ENCODE data around the gene ENOX2. TPM values are rescaled to one million over a fixed set of nuclear protein-coding genes. Genes with fewer than 3 reads are reported as not detected.

Gene ENOX2
- total and polyA plus RNA-seq, 2 of the 13 experiments (the other 11 are each of a cell fraction or from before 2014, with no cell fraction given), result 5.9 to 8.5 TPM

GRCh38 chrX:130848763-130849162 is 54.2 kb downstream of the ENOX2 start:
- no TSS peak for BruUV-seq (replicated peaks)
- H3K4me1 ChIP-seq (ENCODE audit: insufficient read depth, low read length), result no peaks in the 10 kb centered on the region
- H3K36me3 ChIP-seq (replicated peaks in 1 of 2; ENCODE audit: control insufficient read depth in 1 of 2, insufficient read depth in 2 of 2, low read length in 2 of 2), result no peaks in the 10 kb centered on the region
- H3K79me2 ChIP-seq (ENCODE audit: insufficient read depth, low read length), result no peaks in the 10 kb centered on the region
- H3K9ac ChIP-seq (ENCODE audit: insufficient read depth, low read depth, low read length), result no peak overlapping the region
- H4K20me1 ChIP-seq (ENCODE audit: insufficient read depth, low read length), result no peaks in the 10 kb centered on the region
- H3K4me3 ChIP-seq (replicated peaks in 1 of 3; ENCODE audit: insufficient read depth in 1 of 3, low read depth in 2 of 3, low read length in 3 of 3), result no peak overlapping the region
- CTCF ChIA-PET (ENCODE audit: low intra/inter-chr PET ratio, low total read pairs), result no interaction called here
- H3K27ac ChIP-seq (ENCODE audit: extremely low read length, insufficient read depth, low read length), result no peak overlapping the region
- no peak overlapping the region for H2AFZ ChIP-seq (ENCODE audit: low read length)
- intact Hi-C loops (cut with micrococcal nuclease; ENCODE audit: unreplicated experiment) (no loop called here), in situ Hi-C loops (cut with HindIII; ENCODE audit: extremely low pct_ligation_motif_present, low pct_unique_long_range_greater_than_20kb) (no loop called here)
- H3K9me3 ChIP-seq (ENCODE audit: low read length), result no peaks in the 10 kb centered on the region
- FAIRE-seq, result no peak
- POLR2A ChIA-PET, result no interaction called here
- no peaks in the 10 kb centered on the region for H3K27me3 ChIP-seq (ENCODE audit: control insufficient read depth in 1 of 2, insufficient read depth in 2 of 2, low read length in 2 of 2)
- WGBS (ENCODE audit: low lambda C conversion rate), result 97% methylated on average over 2 of the region's 2 CpGs
- no peak for ATAC-seq
- no peak for DNase-seq (ENCODE audit: low spot score)
- H3K4me2 ChIP-seq (ENCODE audit: low read depth, low read length), result no peak overlapping the region
- no peak for TF ChIP-seq ZNF589 (CRISPR knock-in tag; conservative IDR thresholded peaks at IDR 0.05)
- no peak for TF ChIP-seq ZNF350 (CRISPR knock-in tag; IDR thresholded peaks at IDR 0.05; ENCODE audit: borderline replicate concordance, low read depth)
- no peak for TF ChIP-seq SP1 (IDR thresholded peaks at IDR 0.05)
- TF ChIP-seq SP1 (CRISPR knock-in tag; IDR thresholded peaks at IDR 0.05), result no peak
- no peak for TF ChIP-seq ZNF326 (CRISPR knock-in tag; IDR thresholded peaks at IDR 0.05; ENCODE audit: borderline replicate concordance)
- no peak for TF ChIP-seq KDM2A (CRISPR knock-in tag; IDR thresholded peaks at IDR 0.05; ENCODE audit: borderline replicate concordance, low read depth)
- TF ChIP-seq, protein P1, sequence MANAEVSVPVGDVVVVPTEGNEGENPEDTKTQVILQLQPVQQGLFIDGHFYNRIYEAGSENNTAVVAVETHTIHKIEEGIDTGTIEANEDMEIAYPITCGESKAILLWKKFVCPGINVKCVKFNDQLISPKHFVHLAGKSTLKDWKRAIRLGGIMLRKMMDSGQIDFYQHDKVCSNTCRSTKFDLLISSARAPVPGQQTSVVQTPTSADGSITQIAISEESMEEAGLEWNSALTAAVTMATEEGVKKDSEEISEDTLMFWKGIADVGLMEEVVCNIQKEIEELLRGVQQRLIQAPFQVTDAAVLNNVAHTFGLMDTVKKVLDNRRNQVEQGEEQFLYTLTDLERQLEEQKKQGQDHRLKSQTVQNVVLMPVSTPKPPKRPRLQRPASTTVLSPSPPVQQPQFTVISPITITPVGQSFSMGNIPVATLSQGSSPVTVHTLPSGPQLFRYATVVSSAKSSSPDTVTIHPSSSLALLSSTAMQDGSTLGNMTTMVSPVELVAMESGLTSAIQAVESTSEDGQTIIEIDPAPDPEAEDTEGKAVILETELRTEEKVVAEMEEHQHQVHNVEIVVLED (CRISPR knock-in tag; IDR thresholded peaks at IDR 0.05; ENCODE audit: borderline replicate concordance), result no peak
- TF ChIP-seq SRF (IDR thresholded peaks at IDR 0.05; ENCODE audit: low read depth, low read length), result no peak
- TF ChIP-seq PRPF4 (IDR thresholded peaks at IDR 0.05; ENCODE audit: low read depth, low read length, poor library complexity, severe bottlenecking), result no peak
- TF ChIP-seq GFI1 (CRISPR knock-in tag; IDR thresholded peaks at IDR 0.05; ENCODE audit: borderline replicate concordance), result no peak
- no peak for TF ChIP-seq ZMAT3 (CRISPR knock-in tag; conservative IDR thresholded peaks at IDR 0.05)
- TF ChIP-seq SRSF4 (IDR thresholded peaks at IDR 0.05; ENCODE audit: low read depth, low read length, poor library complexity, severe bottlenecking), result no peak
- TF ChIP-seq MXD4 (CRISPR knock-in tag; IDR thresholded peaks at IDR 0.05), result no peak
- no peak for TF ChIP-seq KLF13 (CRISPR knock-in tag; IDR thresholded peaks at IDR 0.05)
- TF ChIP-seq, protein P2, sequence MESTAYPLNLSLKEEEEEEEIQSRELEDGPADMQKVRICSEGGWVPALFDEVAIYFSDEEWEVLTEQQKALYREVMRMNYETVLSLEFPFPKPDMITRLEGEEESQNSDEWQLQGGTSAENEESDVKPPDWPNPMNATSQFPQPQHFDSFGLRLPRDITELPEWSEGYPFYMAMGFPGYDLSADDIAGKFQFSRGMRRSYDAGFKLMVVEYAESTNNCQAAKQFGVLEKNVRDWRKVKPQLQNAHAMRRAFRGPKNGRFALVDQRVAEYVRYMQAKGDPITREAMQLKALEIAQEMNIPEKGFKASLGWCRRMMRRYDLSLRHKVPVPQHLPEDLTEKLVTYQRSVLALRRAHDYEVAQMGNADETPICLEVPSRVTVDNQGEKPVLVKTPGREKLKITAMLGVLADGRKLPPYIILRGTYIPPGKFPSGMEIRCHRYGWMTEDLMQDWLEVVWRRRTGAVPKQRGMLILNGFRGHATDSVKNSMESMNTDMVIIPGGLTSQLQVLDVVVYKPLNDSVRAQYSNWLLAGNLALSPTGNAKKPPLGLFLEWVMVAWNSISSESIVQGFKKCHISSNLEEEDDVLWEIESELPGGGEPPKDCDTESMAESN (CRISPR knock-in tag; conservative IDR thresholded peaks at IDR 0.05), result no peak
- TF ChIP-seq ZSCAN30 (CRISPR knock-in tag; IDR thresholded peaks at IDR 0.05), result no peak
- no peak for TF ChIP-seq NFIC (IDR thresholded peaks at IDR 0.05; ENCODE audit: low read length)
- TF ChIP-seq ZNF33B (CRISPR knock-in tag; IDR thresholded peaks at IDR 0.05), result no peak
- TF ChIP-seq, protein P3, sequence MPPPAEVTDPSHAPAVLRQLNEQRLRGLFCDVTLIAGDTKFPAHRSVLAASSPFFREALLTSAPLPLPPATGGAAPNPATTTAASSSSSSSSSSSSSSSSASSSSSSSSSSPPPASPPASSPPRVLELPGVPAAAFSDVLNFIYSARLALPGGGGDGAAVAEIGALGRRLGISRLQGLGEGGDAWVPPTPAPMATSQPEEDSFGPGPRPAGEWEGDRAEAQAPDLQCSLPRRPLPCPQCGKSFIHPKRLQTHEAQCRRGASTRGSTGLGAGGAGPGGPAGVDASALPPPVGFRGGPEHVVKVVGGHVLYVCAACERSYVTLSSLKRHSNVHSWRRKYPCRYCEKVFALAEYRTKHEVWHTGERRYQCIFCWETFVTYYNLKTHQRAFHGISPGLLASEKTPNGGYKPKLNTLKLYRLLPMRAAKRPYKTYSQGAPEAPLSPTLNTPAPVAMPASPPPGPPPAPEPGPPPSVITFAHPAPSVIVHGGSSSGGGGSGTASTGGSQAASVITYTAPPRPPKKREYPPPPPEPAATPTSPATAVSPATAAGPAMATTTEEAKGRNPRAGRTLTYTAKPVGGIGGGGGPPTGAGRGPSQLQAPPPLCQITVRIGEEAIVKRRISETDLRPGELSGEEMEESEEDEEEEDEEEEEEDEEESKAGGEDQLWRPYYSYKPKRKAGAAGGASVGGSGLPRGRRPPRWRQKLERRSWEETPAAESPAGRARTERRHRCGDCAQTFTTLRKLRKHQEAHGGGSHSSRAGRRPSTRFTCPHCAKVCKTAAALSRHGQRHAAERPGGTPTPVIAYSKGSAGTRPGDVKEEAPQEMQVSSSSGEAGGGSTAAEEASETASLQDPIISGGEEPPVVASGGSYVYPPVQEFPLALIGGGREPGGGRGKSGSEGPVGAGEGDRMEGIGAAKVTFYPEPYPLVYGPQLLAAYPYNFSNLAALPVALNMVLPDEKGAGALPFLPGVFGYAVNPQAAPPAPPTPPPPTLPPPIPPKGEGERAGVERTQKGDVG (CRISPR knock-in tag; IDR thresholded peaks at IDR 0.05; ENCODE audit: borderline replicate concordance), result no peak

Data from HepG2 (cell line).